Gastroesophageal sphincter (tissue), 3 donors: Measurements from ENCODE around the gene MTA1.

ENCODE experiments used
- EP300 ChIP-seq: sonication (generic); formaldehyde crosslinking; IDR thresholded peaks from one replicate; pipeline ENCODE4 v1.6.1; 2017; ENCODE audit warnings: antibody characterized with exemption, mild to moderate bottlenecking
- POLR2A ChIP-seq, 2 donors: fragments of 450-650 bp; IDR thresholded peaks; one replicate each; pipeline ENCODE4 v1.6.1; 2017; ENCODE audit warnings: antibody characterized with exemption in 2 of 2, mild to moderate bottlenecking in 2 of 2, moderate library complexity in 1 of 2
- TF ChIP-seq, protein P1 (sequence below), 4 experiments: fragments of 200-600 bp in 2 of 4; fragments of 450-650 bp in 2 of 4; sonication (generic) in 1 of 4; IDR thresholded peaks; one replicate each; pipeline ENCODE4 v1.5.1; 2017 to 2019; ENCODE audit warnings: antibody characterized with exemption in 4 of 4, mild to moderate bottlenecking in 2 of 4, moderate library complexity in 2 of 4

DNA sequence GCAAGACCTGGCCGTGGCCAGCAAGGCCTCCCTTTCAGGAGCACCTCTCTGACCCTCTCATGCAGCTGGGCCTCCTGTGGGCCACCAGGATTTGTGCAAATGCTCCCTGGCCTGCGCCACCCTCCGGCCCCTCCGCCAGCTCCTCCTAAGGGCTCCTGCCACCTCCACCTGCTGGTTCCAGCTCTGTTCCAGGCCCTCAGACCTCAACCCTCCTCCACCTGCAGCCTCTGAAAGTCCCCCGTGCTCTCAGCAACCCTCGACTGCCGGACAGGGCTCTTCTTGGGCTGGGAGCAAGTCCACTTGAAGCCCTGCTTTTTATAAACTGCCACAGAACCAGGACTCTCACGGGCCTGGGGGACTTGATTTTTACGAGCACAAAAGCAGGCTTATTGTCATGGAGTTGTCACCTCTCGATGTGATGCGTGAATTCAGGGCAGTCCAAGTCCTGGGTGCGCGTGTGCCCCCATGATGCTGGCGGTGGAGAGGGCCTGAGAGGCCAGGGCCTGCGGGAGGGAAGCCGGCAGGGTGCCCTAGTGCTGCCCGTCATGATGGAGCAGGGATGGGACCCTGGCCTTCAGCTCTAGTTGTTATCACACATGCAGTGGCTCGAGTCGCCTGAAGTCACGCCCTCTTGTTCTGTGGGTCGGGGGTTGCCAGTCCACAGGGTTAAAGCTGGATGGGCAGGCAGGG is 80.6 kb downstream of the MTA1 start:
- TF ChIP-seq, protein P1, sequence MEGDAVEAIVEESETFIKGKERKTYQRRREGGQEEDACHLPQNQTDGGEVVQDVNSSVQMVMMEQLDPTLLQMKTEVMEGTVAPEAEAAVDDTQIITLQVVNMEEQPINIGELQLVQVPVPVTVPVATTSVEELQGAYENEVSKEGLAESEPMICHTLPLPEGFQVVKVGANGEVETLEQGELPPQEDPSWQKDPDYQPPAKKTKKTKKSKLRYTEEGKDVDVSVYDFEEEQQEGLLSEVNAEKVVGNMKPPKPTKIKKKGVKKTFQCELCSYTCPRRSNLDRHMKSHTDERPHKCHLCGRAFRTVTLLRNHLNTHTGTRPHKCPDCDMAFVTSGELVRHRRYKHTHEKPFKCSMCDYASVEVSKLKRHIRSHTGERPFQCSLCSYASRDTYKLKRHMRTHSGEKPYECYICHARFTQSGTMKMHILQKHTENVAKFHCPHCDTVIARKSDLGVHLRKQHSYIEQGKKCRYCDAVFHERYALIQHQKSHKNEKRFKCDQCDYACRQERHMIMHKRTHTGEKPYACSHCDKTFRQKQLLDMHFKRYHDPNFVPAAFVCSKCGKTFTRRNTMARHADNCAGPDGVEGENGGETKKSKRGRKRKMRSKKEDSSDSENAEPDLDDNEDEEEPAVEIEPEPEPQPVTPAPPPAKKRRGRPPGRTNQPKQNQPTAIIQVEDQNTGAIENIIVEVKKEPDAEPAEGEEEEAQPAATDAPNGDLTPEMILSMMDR (IDR thresholded peaks at IDR 0.05) = no peak
- TF ChIP-seq EP300 (no peak), POLR2A (IDR thresholded peaks at IDR 0.05) (no peak)
